Glutamatergic neuron (in vitro differentiated cells): ENCODE data around the gene PACSIN2. TPM values are rescaled to one million over a fixed set of nuclear protein-coding genes. Genes with fewer than 3 reads are reported as not detected.

Source experiments
- DNase-seq: peaks from one replicate; pipeline ENCODE4 v3.0.0; 2022
- H3K27ac Mint-ChIP-seq: one replicate; pipeline ENCODE4 v1.8.0; 2020; ENCODE audit warnings: mild to moderate bottlenecking, mixed read lengths, inconsistent platforms; ENCODE audit not compliant: unreplicated experiment
- H3K27me3 Mint-ChIP-seq: one replicate; pipeline ENCODE4 v1.8.0; 2020; ENCODE audit warnings: mild to moderate bottlenecking, moderate library complexity, mixed read lengths, inconsistent platforms; ENCODE audit not compliant: unreplicated experiment
- H3K36me3 Mint-ChIP-seq: one replicate; pipeline ENCODE4 v1.8.0; 2020; ENCODE audit warnings: mild to moderate bottlenecking, mixed read lengths, inconsistent platforms; ENCODE audit not compliant: unreplicated experiment
- H3K4me1 Mint-ChIP-seq: one replicate; pipeline ENCODE4 v1.8.0; 2020; ENCODE audit warnings: mild to moderate bottlenecking, low read depth, mixed read lengths, inconsistent platforms; ENCODE audit not compliant: unreplicated experiment
- H3K4me3 Mint-ChIP-seq: one replicate; pipeline ENCODE4 v1.8.0; 2020; ENCODE audit warnings: mild to moderate bottlenecking, mixed read lengths, inconsistent platforms; ENCODE audit not compliant: unreplicated experiment
- H3K9me3 Mint-ChIP-seq: one replicate; pipeline ENCODE4 v1.8.0; 2020; ENCODE audit warnings: mild to moderate bottlenecking, moderate library complexity, mixed read lengths, inconsistent platforms; ENCODE audit not compliant: unreplicated experiment
- CTCF ChIP-seq: fragments of 200-600 bp; sonication (generic); IDR thresholded peaks from one replicate; pipeline ENCODE4 v1.5.0; 2021; ENCODE audit not compliant: partially characterized antibody, unreplicated experiment
- total RNA-seq: library from RNA; stranded (reverse); fragmentation: NEBNext Ultra II Directional; extraction: Animal tissue kit (Norgen Biotek cat#: 25700); gene quantifications from one replicate; pipeline ENCODE4 v1.2.1, GENCODE V29; 2021; ENCODE audit not compliant: unreplicated experiment

PACSIN2 gene
- total RNA-seq, 1 donor from 2014 or later = 47.3 TPM

- TF ChIP-seq CTCF = no peak
- Mint-ChIP-seq H3K9me3 (peaks cover 7% of the 10 kb centered on the region), H3K4me1 (peaks cover 15% of the 10 kb centered on the region), H3K27me3 (no peaks in the 10 kb centered on the region), H3K36me3 (peaks cover 19% of the 10 kb centered on the region), H3K27ac (no peak overlapping the region), H3K4me3 (no peak overlapping the region)
- DNase-seq = no peak
These were observed 47.9 kb downstream of the PACSIN2 start for GRCh38 chr22:42967005-42967404.

- Mint-ChIP-seq H3K4me3 (no peak overlapping the region), H3K4me1 (peaks cover 17% of the 10 kb centered on the region), H3K27ac (no peak overlapping the region), H3K27me3 (no peaks in the 10 kb centered on the region), H3K36me3 (peaks cover 17% of the 10 kb centered on the region), H3K9me3 (peaks cover 7% of the 10 kb centered on the region)
- no peak for TF ChIP-seq CTCF
- DNase-seq = no peak
These were observed 48.5 kb downstream of the PACSIN2 start for GRCh38 chr22:42966497-42966896.

GRCh38 chr22:42964994-42965699 lies 49.8 kb downstream of the PACSIN2 start:
- peaks cover 13% of the 10 kb centered on the region for H3K36me3 Mint-ChIP-seq
- no peaks in the 10 kb centered on the region for H3K27me3 Mint-ChIP-seq
- no peak overlapping the region for H3K4me3 Mint-ChIP-seq
- no peak for DNase-seq
- H3K4me1 Mint-ChIP-seq = peaks cover 23% of the 10 kb centered on the region
- no peak for TF ChIP-seq CTCF
- H3K9me3 Mint-ChIP-seq = peaks cover 7% of the 10 kb centered on the region
- H3K27ac Mint-ChIP-seq = no peak overlapping the region

GRCh38 chr22:42963231-42963595 lies 51.7 kb downstream of the PACSIN2 start:
- H3K27me3 Mint-ChIP-seq = no peaks in the 10 kb centered on the region
- peaks cover 7% of the 10 kb centered on the region for H3K9me3 Mint-ChIP-seq
- H3K27ac Mint-ChIP-seq = no peak overlapping the region
- H3K4me1 Mint-ChIP-seq = peaks cover 40% of the 10 kb centered on the region
- no peak overlapping the region for H3K4me3 Mint-ChIP-seq
- no peak for TF ChIP-seq CTCF
- peaks cover 5% of the 10 kb centered on the region for H3K36me3 Mint-ChIP-seq
- no peak for DNase-seq
